Measurements from ENCODE around the gene NPY2R. TPM values are rescaled to one million over a fixed set of nuclear protein-coding genes. Genes with fewer than 3 reads are reported as not detected.
A peak's percentile ranks its signal among the peaks of the same experiment; 100 is the strongest.

Gene NPY2R
- total and polyA plus RNA-seq, 2 donors (not counting 1 experiment from before 2014, with no cell fraction given) = not detected

DNA sequence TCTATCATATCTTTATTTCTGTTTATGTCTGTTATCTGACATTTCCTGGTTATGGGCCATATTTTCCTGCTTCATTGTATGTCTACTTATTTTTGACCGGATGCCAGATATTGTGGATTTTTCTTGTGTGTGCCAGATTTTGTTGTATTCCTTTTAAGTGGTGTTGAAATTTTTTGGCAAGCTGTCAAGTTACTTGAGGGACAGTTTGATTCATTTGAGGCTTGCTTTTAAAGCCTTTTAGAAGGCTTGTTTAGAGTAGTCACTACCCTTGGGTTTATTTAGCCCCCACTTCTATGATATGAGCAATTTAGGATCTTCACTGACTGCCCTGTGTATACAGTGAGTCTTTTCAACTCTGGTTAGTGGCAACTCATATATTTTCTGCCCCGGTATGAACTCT is 29.2 kb upstream of the NPY2R start:
- Histone ChIP-seq H3K4me3 (replicated peaks in 1 of 4; ENCODE audit: control extremely low read depth in 1 of 4, insufficient read depth in 1 of 4, low read depth in 3 of 4, low read length in 4 of 4) (no peak overlapping the region), H3K4me1 (ENCODE audit: control insufficient read depth, extremely low read depth, insufficient read depth, low read length) (no peaks in the 10 kb centered on the region), H3K79me2 (ENCODE audit: control insufficient read depth, insufficient read depth, low read length) (no peaks in the 10 kb centered on the region), H3K27ac (ENCODE audit: insufficient read depth, low read length) (no peak overlapping the region), H3K9me3 (ENCODE audit: control insufficient read depth, insufficient read depth, low read depth, low read length) (no peaks in the 10 kb centered on the region), H3K9ac (ENCODE audit: insufficient read depth, low read length) (no peak overlapping the region), H3K36me3 (ENCODE audit: control insufficient read depth, insufficient read depth, low read length) (no peaks in the 10 kb centered on the region), H4K20me1 (ENCODE audit: control insufficient read depth, extremely low read depth, insufficient read depth, low read length) (no peaks in the 10 kb centered on the region), H3K4me2 (ENCODE audit: extremely low read depth, insufficient read depth, low read length) (no peak overlapping the region), H3K27me3 (ENCODE audit: control insufficient read depth, insufficient read depth, low read length) (no peaks in the 10 kb centered on the region), H2AFZ (ENCODE audit: low read length) (no peak overlapping the region)
- peak; percentile 6 to 80 for DNase-seq (ENCODE audit: low read depth in 2 of 2)
- TF ChIP-seq CTCF (conservative IDR thresholded peaks at IDR 0.05 in 1 of 2, IDR thresholded peaks at IDR 0.05 in 1 of 2; ENCODE audit: low read depth in 1 of 2, low read length in 2 of 2) = no peak

GRCh38 chr4:155186972-155187371 is 21.5 kb upstream of the NPY2R start:
- Histone ChIP-seq H3K4me2 (ENCODE audit: extremely low read depth, insufficient read depth, low read length) (no peak overlapping the region), H3K4me3 (replicated peaks in 1 of 4; ENCODE audit: control extremely low read depth in 1 of 4, insufficient read depth in 1 of 4, low read depth in 3 of 4, low read length in 4 of 4) (no peak overlapping the region), H2AFZ (ENCODE audit: low read length) (no peak overlapping the region), H3K27ac (ENCODE audit: insufficient read depth, low read length) (no peak overlapping the region), H3K9me3 (ENCODE audit: control insufficient read depth, insufficient read depth, low read depth, low read length) (no peaks in the 10 kb centered on the region), H4K20me1 (ENCODE audit: control insufficient read depth, extremely low read depth, insufficient read depth, low read length) (no peaks in the 10 kb centered on the region), H3K27me3 (ENCODE audit: control insufficient read depth, insufficient read depth, low read length) (no peaks in the 10 kb centered on the region), H3K36me3 (ENCODE audit: control insufficient read depth, insufficient read depth, low read length) (no peaks in the 10 kb centered on the region), H3K9ac (ENCODE audit: insufficient read depth, low read length) (no peak overlapping the region), H3K4me1 (ENCODE audit: control insufficient read depth, extremely low read depth, insufficient read depth, low read length) (no peaks in the 10 kb centered on the region), H3K79me2 (ENCODE audit: control insufficient read depth, insufficient read depth, low read length) (no peaks in the 10 kb centered on the region)
- TF ChIP-seq CTCF (conservative IDR thresholded peaks at IDR 0.05 in 1 of 2, IDR thresholded peaks at IDR 0.05 in 1 of 2; ENCODE audit: low read depth in 1 of 2, low read length in 2 of 2) (no peak), EZH2 (IDR thresholded peaks at IDR 0.05; ENCODE audit: low read length, missing control alignments) (no peak)
- no peak for DNase-seq (ENCODE audit: low read depth in 2 of 2)

- Histone ChIP-seq H3K4me3 (replicated peaks in 1 of 4; ENCODE audit: control extremely low read depth in 1 of 4, insufficient read depth in 1 of 4, low read depth in 3 of 4, low read length in 4 of 4) (no peak overlapping the region), H3K79me2 (ENCODE audit: control insufficient read depth, insufficient read depth, low read length) (no peaks in the 10 kb centered on the region), H3K9ac (ENCODE audit: insufficient read depth, low read length) (no peak overlapping the region), H3K9me3 (ENCODE audit: control insufficient read depth, insufficient read depth, low read depth, low read length) (no peaks in the 10 kb centered on the region), H3K27ac (ENCODE audit: insufficient read depth, low read length) (no peak overlapping the region), H2AFZ (ENCODE audit: low read length) (no peak overlapping the region), H3K4me1 (ENCODE audit: control insufficient read depth, extremely low read depth, insufficient read depth, low read length) (no peaks in the 10 kb centered on the region), H3K4me2 (ENCODE audit: extremely low read depth, insufficient read depth, low read length) (no peak overlapping the region), H4K20me1 (ENCODE audit: control insufficient read depth, extremely low read depth, insufficient read depth, low read length) (no peaks in the 10 kb centered on the region), H3K36me3 (ENCODE audit: control insufficient read depth, insufficient read depth, low read length) (no peaks in the 10 kb centered on the region), H3K27me3 (ENCODE audit: control insufficient read depth, insufficient read depth, low read length) (no peaks in the 10 kb centered on the region)
- TF ChIP-seq EZH2 (IDR thresholded peaks at IDR 0.05; ENCODE audit: low read length, missing control alignments) (no peak), CTCF (conservative IDR thresholded peaks at IDR 0.05 in 1 of 2, IDR thresholded peaks at IDR 0.05 in 1 of 2; ENCODE audit: low read depth in 1 of 2, low read length in 2 of 2) (no peak)
- no peak for DNase-seq (ENCODE audit: low read depth in 2 of 2)
Observed at GRCh38 chr4:155187989-155188388, 20.4 kb upstream of the NPY2R start.

All from fibroblast of lung (primary cell).